ENCODE measurements around the gene TMEM260. TPM values are rescaled to one million over a fixed set of nuclear protein-coding genes. Genes with fewer than 3 reads are reported as not detected.

The TMEM260 gene
- total RNA-seq = 22.5 and 32.3 TPM in 2 replicates
- long read RNA-seq, full-length matches to known transcripts = 2 of 10 reads
- long read RNA-seq, partial matches to known transcripts = 4 of 10 reads
- long read RNA-seq, other reads (novel, unspliced or antisense) = 4 of 10 reads

DNA sequence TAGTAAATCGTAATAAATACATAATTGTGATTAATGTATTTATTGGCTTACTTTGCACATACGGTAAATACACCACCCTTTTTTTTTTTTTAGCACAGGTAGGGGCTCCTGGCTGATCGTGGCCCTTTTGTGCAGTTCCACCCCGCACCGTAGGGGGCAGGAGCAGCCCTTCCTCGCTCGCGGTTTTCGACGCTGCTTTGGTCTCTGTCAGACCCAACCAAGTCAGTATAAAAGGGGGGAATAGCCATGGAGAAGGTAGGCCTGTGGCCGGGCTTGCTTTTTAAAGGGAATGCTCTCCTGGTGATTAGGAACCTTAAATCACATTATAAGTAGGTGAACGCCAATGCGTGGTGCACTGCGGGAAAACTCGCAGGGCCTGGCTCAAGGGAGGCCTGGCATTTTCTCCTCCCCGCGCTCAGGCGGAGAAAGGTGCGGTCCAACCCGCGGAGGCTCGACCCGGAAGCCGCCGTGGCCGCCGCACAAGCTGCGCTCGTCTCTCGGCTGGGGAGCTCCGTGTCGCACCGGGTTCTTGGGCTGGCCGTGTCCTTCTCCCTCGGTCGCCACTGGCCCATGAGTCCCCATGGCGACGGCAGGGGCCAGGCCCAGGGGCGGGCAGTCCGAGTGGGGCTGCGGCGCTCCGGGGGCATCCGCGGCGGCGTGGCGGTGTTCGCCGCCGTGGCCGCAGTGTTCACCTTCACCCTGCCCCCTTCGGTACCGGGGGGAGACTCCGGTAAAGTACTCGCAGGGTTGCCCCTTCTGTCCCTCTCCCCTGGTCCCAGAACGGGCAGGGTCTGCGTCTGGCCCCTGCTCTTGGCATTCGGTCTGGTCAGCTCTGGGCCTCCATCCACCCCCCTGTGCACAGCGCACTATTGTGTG is at the start of gene TMEM260:
Gene TMEM260, plus strand, starts transcription at position 454 of the 876 bp plus-strand sequence. Its CDS starts 117 bp downstream, at position 571.
- H3K4me3 Mint-ChIP-seq (ENCODE audit: unreplicated experiment) = peak within 1 kb of the TSS; percentile 89
- peak within 1 kb of the TSS; percentile 95 for H3K27ac Mint-ChIP-seq (ENCODE audit: unreplicated experiment)
- peaks cover 17% of the 10 kb centered on the region for H3K4me1 Mint-ChIP-seq (ENCODE audit: unreplicated experiment)
- H3K9me3 Mint-ChIP-seq (ENCODE audit: unreplicated experiment) = no peaks in the 10 kb centered on the region
- no peaks in the 10 kb centered on the region for H3K36me3 Mint-ChIP-seq (ENCODE audit: unreplicated experiment)
- TF ChIP-seq, protein P1, sequence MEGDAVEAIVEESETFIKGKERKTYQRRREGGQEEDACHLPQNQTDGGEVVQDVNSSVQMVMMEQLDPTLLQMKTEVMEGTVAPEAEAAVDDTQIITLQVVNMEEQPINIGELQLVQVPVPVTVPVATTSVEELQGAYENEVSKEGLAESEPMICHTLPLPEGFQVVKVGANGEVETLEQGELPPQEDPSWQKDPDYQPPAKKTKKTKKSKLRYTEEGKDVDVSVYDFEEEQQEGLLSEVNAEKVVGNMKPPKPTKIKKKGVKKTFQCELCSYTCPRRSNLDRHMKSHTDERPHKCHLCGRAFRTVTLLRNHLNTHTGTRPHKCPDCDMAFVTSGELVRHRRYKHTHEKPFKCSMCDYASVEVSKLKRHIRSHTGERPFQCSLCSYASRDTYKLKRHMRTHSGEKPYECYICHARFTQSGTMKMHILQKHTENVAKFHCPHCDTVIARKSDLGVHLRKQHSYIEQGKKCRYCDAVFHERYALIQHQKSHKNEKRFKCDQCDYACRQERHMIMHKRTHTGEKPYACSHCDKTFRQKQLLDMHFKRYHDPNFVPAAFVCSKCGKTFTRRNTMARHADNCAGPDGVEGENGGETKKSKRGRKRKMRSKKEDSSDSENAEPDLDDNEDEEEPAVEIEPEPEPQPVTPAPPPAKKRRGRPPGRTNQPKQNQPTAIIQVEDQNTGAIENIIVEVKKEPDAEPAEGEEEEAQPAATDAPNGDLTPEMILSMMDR (IDR thresholded peaks at IDR 0.05) = peak; percentile 86
- H3K27me3 Mint-ChIP-seq (ENCODE audit: unreplicated experiment) = no peaks in the 10 kb centered on the region
- peak; percentile 95 for DNase-seq (ENCODE audit: extremely low spot score, unreplicated experiment)

- no peak for DNase-seq (ENCODE audit: extremely low spot score, unreplicated experiment)
- Mint-ChIP-seq H3K27me3 (ENCODE audit: unreplicated experiment) (peaks cover 8% of the 10 kb centered on the region), H3K9me3 (ENCODE audit: unreplicated experiment) (no peaks in the 10 kb centered on the region), H3K27ac (ENCODE audit: unreplicated experiment) (no peak overlapping the region), H3K4me3 (ENCODE audit: unreplicated experiment) (no peak overlapping the region), H3K36me3 (ENCODE audit: unreplicated experiment) (no peaks in the 10 kb centered on the region), H3K4me1 (ENCODE audit: unreplicated experiment) (no peaks in the 10 kb centered on the region)
- TF ChIP-seq, protein P1 (IDR thresholded peaks at IDR 0.05) = no peak
Observed at GRCh38 chr14:56532546-56532945, 47.1 kb upstream of the TMEM260 start.

DNA sequence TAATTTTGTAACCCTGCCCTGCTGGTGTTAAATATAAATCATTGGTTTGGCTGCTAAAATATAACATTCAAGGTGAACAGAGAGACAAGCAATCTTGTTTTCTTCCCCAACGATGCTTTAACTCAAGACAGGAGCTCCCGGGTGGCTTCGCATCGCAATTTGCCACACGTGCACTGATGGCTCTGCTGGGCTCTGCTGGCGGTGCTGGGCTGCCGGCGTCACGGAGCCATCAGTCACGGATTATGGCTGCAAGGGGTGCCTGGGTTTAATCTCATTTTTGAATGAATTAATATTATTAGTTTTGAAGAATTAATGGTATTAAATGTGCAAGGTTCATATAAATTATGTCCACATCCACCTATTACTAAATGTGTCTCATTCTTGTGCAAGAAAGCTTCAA is 44.9 kb upstream of the TMEM260 start:
- peak; percentile 62 for DNase-seq (ENCODE audit: extremely low spot score, unreplicated experiment)
- H3K27ac Mint-ChIP-seq (ENCODE audit: unreplicated experiment) = no peak overlapping the region
- H3K4me3 Mint-ChIP-seq (ENCODE audit: unreplicated experiment) = no peak overlapping the region
- no peaks in the 10 kb centered on the region for H3K36me3 Mint-ChIP-seq (ENCODE audit: unreplicated experiment)
- TF ChIP-seq, protein P1 (IDR thresholded peaks at IDR 0.05) = no peak
- peaks cover 14% of the 10 kb centered on the region for H3K27me3 Mint-ChIP-seq (ENCODE audit: unreplicated experiment)
- H3K9me3 Mint-ChIP-seq (ENCODE audit: unreplicated experiment) = no peaks in the 10 kb centered on the region
- H3K4me1 Mint-ChIP-seq (ENCODE audit: unreplicated experiment) = no peaks in the 10 kb centered on the region

GRCh38 chr14:56539862-56540261 is 39.7 kb upstream of the TMEM260 start:
- no peak overlapping the region for H3K4me3 Mint-ChIP-seq (ENCODE audit: unreplicated experiment)
- no peak for DNase-seq (ENCODE audit: extremely low spot score, unreplicated experiment)
- H3K27me3 Mint-ChIP-seq (ENCODE audit: unreplicated experiment) = peaks cover 12% of the 10 kb centered on the region

GRCh38 chr14:56543436-56543835 is 36.2 kb upstream of the TMEM260 start:
- Mint-ChIP-seq H3K4me3 (ENCODE audit: unreplicated experiment) (no peak overlapping the region), H3K27me3 (ENCODE audit: unreplicated experiment) (peaks cover 9% of the 10 kb centered on the region), H3K4me1 (ENCODE audit: unreplicated experiment) (no peaks in the 10 kb centered on the region), H3K27ac (ENCODE audit: unreplicated experiment) (no peak overlapping the region), H3K9me3 (ENCODE audit: unreplicated experiment) (no peaks in the 10 kb centered on the region), H3K36me3 (ENCODE audit: unreplicated experiment) (no peaks in the 10 kb centered on the region)
- DNase-seq (ENCODE audit: extremely low spot score, unreplicated experiment) = no peak
- TF ChIP-seq, protein P1 (IDR thresholded peaks at IDR 0.05) = no peak

More at GRCh38 chr14:56539862-56540261, 39.7 kb upstream of the TMEM260 start:
- Mint-ChIP-seq H3K36me3 (ENCODE audit: unreplicated experiment) (no peaks in the 10 kb centered on the region), H3K9me3 (ENCODE audit: unreplicated experiment) (no peaks in the 10 kb centered on the region), H3K27ac (ENCODE audit: unreplicated experiment) (no peak overlapping the region), H3K4me1 (ENCODE audit: unreplicated experiment) (no peaks in the 10 kb centered on the region)
- TF ChIP-seq, protein P1 (IDR thresholded peaks at IDR 0.05) = no peak

Measured in osteocyte (in vitro differentiated cells).